Body of pancreas (tissue), 4 donors: ENCODE measurements around the gene OR1K1. TPM values are rescaled to one million over a fixed set of nuclear protein-coding genes. Genes with fewer than 3 reads are reported as not detected.

ENCODE experiments used
- ATAC-seq: fragments of 150-250 bp; one replicate; pipeline ENCODE4 v1.9.1; 2016
- DNase-seq, 4 donors: peaks; one replicate each; pipeline ENCODE4 v3.0.0-alpha.2; 2019
- H3K27ac ChIP-seq, 4 donors: fragments of 200-600 bp; sonication (generic); 1 replicate in 3 of 4; 2 replicates in 1 of 4; pipeline versions ENCODE4 v1.5.1 to v1.6.1; 2016 to 2019; ENCODE audit warnings: mild to moderate bottlenecking in 1 of 4, mixed read lengths in 1 of 4, moderate library complexity in 1 of 4
- H3K27me3 ChIP-seq, 2 donors: fragments of 200-600 bp; sonication (generic); one replicate each; pipeline ENCODE4 v1.6.0; 2016; ENCODE audit warnings: mild to moderate bottlenecking in 1 of 2
- H3K36me3 ChIP-seq, 2 donors: fragments of 200-600 bp; sonication (generic); replicated peaks in 1 of 2; 2 replicates each; pipeline ENCODE4 v1.5.1; 2016; ENCODE audit warnings: low read depth in 2 of 2; ENCODE audit not compliant: insufficient read depth in 1 of 2
- H3K4me1 ChIP-seq: fragments of 200-600 bp; sonication (generic); one replicate; pipeline ENCODE4 v1.6.0; 2016
- H3K4me3 ChIP-seq, 2 donors: fragments of 200-600 bp; sonication (generic); 1 replicate in 1 of 2; 2 replicates in 1 of 2; pipeline ENCODE4 v1.5.1; 2016 to 2019
- H3K9me3 ChIP-seq, 3 donors: fragments of 200-600 bp; sonication (generic); 1 replicate in 2 of 3; 2 replicates in 1 of 3; pipeline ENCODE4 v1.5.1; 2016
- CTCF ChIP-seq, 7 experiments: fragments of 450-650 bp in 4 of 7; fragments of 200-600 bp in 3 of 7; sonication (generic) in 3 of 7; IDR thresholded peaks; one replicate each; pipeline ENCODE4 v1.5.1; 2016 to 2019; ENCODE audit warnings: antibody characterized with exemption in 7 of 7
- POLR2A ChIP-seq, 3 donors: fragments of 450-650 bp; IDR thresholded peaks; one replicate each; pipeline ENCODE4 v1.6.1; 2016; ENCODE audit warnings: antibody characterized with exemption in 3 of 3, mild to moderate bottlenecking in 2 of 3
- WGBS, 2 donors: methylation state at CpG; one replicate each; pipeline ENCODE4 v1.1.5; 2017; 5-methylcytosine and 5-hydroxymethylcytosine counted together
- intact Hi-C: fragments of 100-400 bp; cut with DNase I; formaldehyde crosslinking; loops from one replicate; pipeline ENCODE4 v1.15.1; 2023
- total RNA-seq, 2 donors: library from RNA; depleted of rRNA; stranded (reverse); fragments of >200 nt; gene quantifications; one replicate each; pipeline ENCODE4 v1.1.0, GENCODE V29; 2016

Gene OR1K1
- total RNA-seq, 2 donors from 2014 or later, result not detected

- no peak overlapping the region for H3K4me3 ChIP-seq
- no peak overlapping the region for H3K27ac ChIP-seq
- no peaks in the 10 kb centered on the region for H3K4me1 ChIP-seq
- 85% methylated on average over 4 of the region's 4 CpGs for WGBS, 2 donors
- DNase-seq (no peak), ATAC-seq (no peak)
- TF ChIP-seq POLR2A (IDR thresholded peaks at IDR 0.05) (no peak), CTCF (IDR thresholded peaks at IDR 0.05) (no peak)
- H3K9me3 ChIP-seq, result no peaks in the 10 kb centered on the region
- no peaks in the 10 kb centered on the region for H3K36me3 ChIP-seq
- no peaks in the 10 kb centered on the region for H3K27me3 ChIP-seq
- intact Hi-C loops, result no loop called here
Observed at GRCh38 chr9:122786338-122786737, 13.6 kb upstream of the OR1K1 start.

GRCh38 chr9:122788831-122789230 is 11.1 kb upstream of the OR1K1 start, which contains the start of gene OR5C1:
OR5C1 (plus strand) TSS chr9:122788933; CDS start chr9:122788933, 0 bp downstream.
- WGBS, 2 donors, result 89 to 93% methylated on average over 11 to 12 of the region's 12 CpGs
- Histone ChIP-seq H3K9me3 (no peaks in the 10 kb centered on the region), H3K27me3 (no peaks in the 10 kb centered on the region), H3K4me3 (no peak within 1 kb of the TSS), H3K36me3 (no peaks in the 10 kb centered on the region), H3K27ac (no peak within 1 kb of the TSS), H3K4me1 (no peaks in the 10 kb centered on the region)
- TF ChIP-seq CTCF (IDR thresholded peaks at IDR 0.05) (no peak), POLR2A (IDR thresholded peaks at IDR 0.05) (no peak)
- ATAC-seq (no peak), DNase-seq (no peak)
- intact Hi-C loops, result no loop called here

- ATAC-seq, result no peak
- DNase-seq, result no peak
- 94 to 95% methylated on average over 20 to 28 of the region's 28 CpGs for WGBS, 2 donors
- H3K4me3 ChIP-seq, result no peak overlapping the region
- TF ChIP-seq POLR2A (IDR thresholded peaks at IDR 0.05) (no peak), CTCF (IDR thresholded peaks at IDR 0.05) (no peak)
- H3K27me3 ChIP-seq, result no peaks in the 10 kb centered on the region
- no peaks in the 10 kb centered on the region for H3K36me3 ChIP-seq
- no peak overlapping the region for H3K27ac ChIP-seq
- H3K9me3 ChIP-seq, result no peaks in the 10 kb centered on the region
- intact Hi-C loops, result no loop called here
- no peaks in the 10 kb centered on the region for H3K4me1 ChIP-seq
Observed at GRCh38 chr9:122789256-122790046, 10.5 kb upstream of the OR1K1 start.

GRCh38 chr9:122791872-122792669 is 7.9 kb upstream of the OR1K1 start:
- intact Hi-C loops, result no loop called here
- no peak overlapping the region for H3K27ac ChIP-seq
- no peak for ATAC-seq

More at GRCh38 chr9:122791872-122792669, 7.9 kb upstream of the OR1K1 start:
- Histone ChIP-seq H3K4me1 (no peaks in the 10 kb centered on the region), H3K27me3 (no peaks in the 10 kb centered on the region), H3K9me3 (no peaks in the 10 kb centered on the region), H3K36me3 (no peaks in the 10 kb centered on the region), H3K4me3 (no peak overlapping the region)
- WGBS, 2 donors, result 87 to 93% methylated on average over 5 of the region's 5 CpGs
- DNase-seq, result no peak
- TF ChIP-seq POLR2A (IDR thresholded peaks at IDR 0.05) (no peak), CTCF (IDR thresholded peaks at IDR 0.05) (no peak)
